ENCODE data around the gene NSMCE1.

NSMCE1 gene

GRCh38 chr16:27215660-27216059, 52.9 kb downstream of the NSMCE1 start:
- TF ChIP-seq CTCF (IDR thresholded peaks at IDR 0.05; ENCODE audit: low read depth, low read length, missing control alignments): no peak
- no peak overlapping the region for H3K4me3 ChIP-seq (replicated peaks; ENCODE audit: low read depth, low read length)
- DNase-seq (ENCODE audit: extremely low read depth, low read depth): no peak

GRCh38 chr16:27214084-27214961, 54.2 kb downstream of the NSMCE1 start:
- no peak for DNase-seq (ENCODE audit: extremely low read depth, low read depth)
- no peak for TF ChIP-seq CTCF (IDR thresholded peaks at IDR 0.05; ENCODE audit: low read depth, low read length, missing control alignments)

GRCh38 chr16:27211026-27211425, 57.5 kb downstream of the NSMCE1 start:
- TF ChIP-seq CTCF (IDR thresholded peaks at IDR 0.05; ENCODE audit: low read depth, low read length, missing control alignments): no peak
- no peak for DNase-seq (ENCODE audit: extremely low read depth, low read depth)
- no peak overlapping the region for H3K4me3 ChIP-seq (replicated peaks; ENCODE audit: low read depth, low read length)

More at GRCh38 chr16:27214084-27214961, 54.2 kb downstream of the NSMCE1 start:
- H3K4me3 ChIP-seq (replicated peaks; ENCODE audit: low read depth, low read length): no peak overlapping the region

- DNase-seq (ENCODE audit: extremely low read depth, low read depth): no peak
- TF ChIP-seq CTCF (IDR thresholded peaks at IDR 0.05; ENCODE audit: low read depth, low read length, missing control alignments): no peak
- H3K4me3 ChIP-seq (replicated peaks; ENCODE audit: low read depth, low read length): no peak overlapping the region
Measured at GRCh38 chr16:27210174-27210573, 58.4 kb downstream of the NSMCE1 start.

- TF ChIP-seq CTCF (IDR thresholded peaks at IDR 0.05; ENCODE audit: low read depth, low read length, missing control alignments): no peak
- no peak for DNase-seq (ENCODE audit: extremely low read depth, low read depth)
Measured at GRCh38 chr16:27209591-27209990, 59.0 kb downstream of the NSMCE1 start.

GRCh38 chr16:27208796-27209195, 59.8 kb downstream of the NSMCE1 start:
- DNase-seq (ENCODE audit: extremely low read depth, low read depth): no peak
- TF ChIP-seq CTCF (IDR thresholded peaks at IDR 0.05; ENCODE audit: low read depth, low read length, missing control alignments): no peak

More at GRCh38 chr16:27209591-27209990, 59.0 kb downstream of the NSMCE1 start:
- no peak overlapping the region for H3K4me3 ChIP-seq (replicated peaks; ENCODE audit: low read depth, low read length)

More at GRCh38 chr16:27208796-27209195, 59.8 kb downstream of the NSMCE1 start:
- no peak overlapping the region for H3K4me3 ChIP-seq (replicated peaks; ENCODE audit: low read depth, low read length)
